CD4-positive, CD25-positive, alpha-beta regulatory T cell (primary cell): ENCODE data around the gene PAQR9. TPM values are rescaled to one million over a fixed set of nuclear protein-coding genes. Genes with fewer than 3 reads are reported as not detected.

Experiments
- ATAC-seq, 2 donors: fragments of 150-1000 bp; cut with Tn5 transposase; one replicate each; pipeline ENCODE4 v1.10.0; 2021; ENCODE audit warnings: low read depth in 2 of 2, moderate number of reproducible peaks in 2 of 2, moderate library complexity in 1 of 2
- DNase-seq, 3 donors: peaks; one replicate each; pipeline versions ENCODE4 v3.0.0 to v3.0.0-alpha.2; 2012 to 2022; ENCODE audit warnings: mixed read lengths in 1 of 3
- H3K27ac ChIP-seq: one replicate; pipeline ENCODE4 v1.7.0; 2013; ENCODE audit warnings: mild to moderate bottlenecking, low read length; ENCODE audit not compliant: insufficient read depth, poor library complexity, severe bottlenecking
- H3K27me3 ChIP-seq: one replicate; pipeline ENCODE4 v1.7.0; 2013; ENCODE audit warnings: low read length; ENCODE audit not compliant: control insufficient read depth, insufficient read depth
- H3K36me3 ChIP-seq: one replicate; pipeline ENCODE4 v1.7.0; 2013; ENCODE audit warnings: mild to moderate bottlenecking, low read length, moderate library complexity; ENCODE audit not compliant: control insufficient read depth, insufficient read depth
- H3K4me1 ChIP-seq: 2 replicates; pipeline ENCODE4 v1.7.0; 2013; ENCODE audit warnings: mild to moderate bottlenecking, low read length; ENCODE audit not compliant: insufficient read depth, control insufficient read depth, poor library complexity, severe bottlenecking
- H3K4me3 ChIP-seq: one replicate; pipeline ENCODE4 v1.7.0; 2013; ENCODE audit warnings: low read depth, mild to moderate bottlenecking, low read length, moderate library complexity
- H3K9me3 ChIP-seq, 2 experiments: 1 replicate in 1 of 2; 2 replicates in 1 of 2; pipeline ENCODE4 v1.7.0; 2013; ENCODE audit warnings: low read length in 2 of 2, mild to moderate bottlenecking in 1 of 2, moderate library complexity in 1 of 2; ENCODE audit not compliant: control insufficient read depth in 2 of 2
- H3K27ac Mint-ChIP-seq, 3 donors: one replicate each; pipeline ENCODE4 v1.8.0; 2020 to 2022; ENCODE audit warnings: mild to moderate bottlenecking in 3 of 3, mixed read lengths in 3 of 3, moderate library complexity in 2 of 3
- H3K27me3 Mint-ChIP-seq: one replicate; pipeline ENCODE4 v1.8.0; 2022; ENCODE audit warnings: mild to moderate bottlenecking, mixed read lengths
- H3K36me3 Mint-ChIP-seq: one replicate; pipeline ENCODE4 v1.8.0; 2020; ENCODE audit warnings: mixed read lengths
- H3K4me1 Mint-ChIP-seq, 4 donors: one replicate each; pipeline ENCODE4 v1.8.0; 2020 to 2022; ENCODE audit warnings: mixed read lengths in 4 of 4, mild to moderate bottlenecking in 1 of 4
- H3K4me3 Mint-ChIP-seq, 4 donors: one replicate each; pipeline ENCODE4 v1.8.0; 2020 to 2022; ENCODE audit warnings: mild to moderate bottlenecking in 4 of 4, mixed read lengths in 4 of 4, moderate library complexity in 3 of 4
- H3K9me3 Mint-ChIP-seq, 7 donors: one replicate each; pipeline ENCODE4 v1.8.0; 2020 to 2022; ENCODE audit warnings: mixed read lengths in 7 of 7, mild to moderate bottlenecking in 3 of 7, moderate library complexity in 2 of 7
- polyA plus RNA-seq, 4 donors: library from polyadenylated mRNA; unstranded; fragments of 300-500 nt; fragmentation: Illumina TruSeq; gene quantifications; one replicate each; pipeline ENCODE4 v1.2.3, GENCODE V29; 2021
- total RNA-seq: library from RNA; stranded (reverse); gene quantifications from one replicate; pipeline ENCODE4 v1.2.3, GENCODE V29; 2022

The PAQR9 gene
- total and polyA plus RNA-seq, 5 donors from 2014 or later: not detected

DNA sequence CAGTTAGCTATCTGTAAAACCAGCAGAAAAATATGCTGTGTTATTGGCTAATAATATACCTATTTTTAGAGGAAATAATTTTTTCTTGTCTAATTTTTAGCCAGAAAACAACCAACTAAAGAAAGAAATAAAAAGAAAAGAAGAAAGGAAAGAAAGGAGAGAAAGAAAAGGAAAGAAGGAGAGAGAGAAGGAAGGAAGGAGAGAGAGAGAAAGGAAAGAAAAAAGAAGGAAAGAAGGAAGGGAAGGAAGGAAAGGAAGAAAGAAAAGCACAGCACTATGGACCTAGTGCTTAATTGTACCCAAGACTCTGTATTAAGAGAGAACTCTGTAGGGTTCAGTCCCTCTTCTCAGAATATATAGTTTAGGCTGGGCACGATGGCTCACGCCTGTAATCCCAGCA, 3.3 kb upstream of the PAQR9 start:
- H3K36me3 ChIP-seq: no peaks in the 10 kb centered on the region
- peaks cover 0 to 2% (median 0%) of the 10 kb centered on the region in 7 donors for H3K9me3 Mint-ChIP-seq
- H3K27me3 ChIP-seq: peaks cover 28% of the 10 kb centered on the region
- no peaks in the 10 kb centered on the region for H3K9me3 ChIP-seq
- no peak overlapping the region for H3K27ac Mint-ChIP-seq
- H3K4me1 ChIP-seq: peaks cover 4% of the 10 kb centered on the region
- no peak overlapping the region for H3K4me3 ChIP-seq
- no peak overlapping the region for H3K4me3 Mint-ChIP-seq
- H3K27me3 Mint-ChIP-seq: peaks cover 71% of the 10 kb centered on the region
- peaks cover 0 to 15% (median 6%) of the 10 kb centered on the region in 4 donors for H3K4me1 Mint-ChIP-seq
- DNase-seq (no peak), ATAC-seq (no peak)
- H3K27ac ChIP-seq: no peak overlapping the region
- no peaks in the 10 kb centered on the region for H3K36me3 Mint-ChIP-seq

- H3K36me3 Mint-ChIP-seq: no peaks in the 10 kb centered on the region
- H3K27me3 ChIP-seq: peaks cover 33% of the 10 kb centered on the region
- no peak overlapping the region for H3K27ac ChIP-seq
- H3K9me3 Mint-ChIP-seq: peaks cover 0 to 4% (median 0%) of the 10 kb centered on the region in 7 donors
- no peak overlapping the region for H3K27ac Mint-ChIP-seq
- DNase-seq (no peak), ATAC-seq (no peak)
- peaks cover 4% of the 10 kb centered on the region for H3K4me1 ChIP-seq
- H3K36me3 ChIP-seq: no peaks in the 10 kb centered on the region
- H3K4me1 Mint-ChIP-seq: peaks cover 0 to 15% (median 9%) of the 10 kb centered on the region in 4 donors
- no peak overlapping the region for H3K4me3 ChIP-seq
- H3K9me3 ChIP-seq: no peaks in the 10 kb centered on the region
- no peak overlapping the region for H3K4me3 Mint-ChIP-seq
- H3K27me3 Mint-ChIP-seq: peaks cover 83% of the 10 kb centered on the region
Measured at GRCh38 chr3:142965581-142965980, 2.1 kb upstream of the PAQR9 start.

DNA sequence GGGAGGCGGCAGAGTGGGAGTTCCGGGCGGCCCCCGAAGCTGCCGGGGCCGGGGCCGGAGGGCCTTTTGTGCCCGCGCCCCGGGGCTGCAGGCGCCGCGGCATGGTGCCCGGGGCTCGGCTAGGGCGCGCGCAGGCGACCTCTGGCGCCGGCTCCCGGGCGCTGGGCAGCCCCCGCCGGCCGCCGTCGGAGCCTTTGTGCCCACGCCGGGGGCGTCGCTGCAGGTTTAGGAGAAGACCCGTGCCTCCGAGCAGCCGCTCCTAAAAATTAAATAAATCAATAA, 299 bp downstream of the PAQR9 start:
- no peak for DNase-seq
- no peak overlapping the region for H3K27ac ChIP-seq
- Mint-ChIP-seq H3K36me3 (no peaks in the 10 kb centered on the region), H3K27me3 (peaks cover 86% of the 10 kb centered on the region), H3K27ac (no peak overlapping the region), H3K4me1 (peaks cover 0 to 21% (median 10%) of the 10 kb centered on the region in 4 donors), H3K9me3 (peaks cover 0 to 5% (median 0%) of the 10 kb centered on the region in 7 donors), H3K4me3 (peak overlapping the region in 1 of 4 donors; percentile 78)
- H3K4me1 ChIP-seq: peaks cover 4% of the 10 kb centered on the region
- H3K4me3 ChIP-seq: no peak overlapping the region
- H3K27me3 ChIP-seq: peaks cover 51% of the 10 kb centered on the region
- no peaks in the 10 kb centered on the region for H3K36me3 ChIP-seq
- no peaks in the 10 kb centered on the region for H3K9me3 ChIP-seq
- ATAC-seq: no peak

DNA sequence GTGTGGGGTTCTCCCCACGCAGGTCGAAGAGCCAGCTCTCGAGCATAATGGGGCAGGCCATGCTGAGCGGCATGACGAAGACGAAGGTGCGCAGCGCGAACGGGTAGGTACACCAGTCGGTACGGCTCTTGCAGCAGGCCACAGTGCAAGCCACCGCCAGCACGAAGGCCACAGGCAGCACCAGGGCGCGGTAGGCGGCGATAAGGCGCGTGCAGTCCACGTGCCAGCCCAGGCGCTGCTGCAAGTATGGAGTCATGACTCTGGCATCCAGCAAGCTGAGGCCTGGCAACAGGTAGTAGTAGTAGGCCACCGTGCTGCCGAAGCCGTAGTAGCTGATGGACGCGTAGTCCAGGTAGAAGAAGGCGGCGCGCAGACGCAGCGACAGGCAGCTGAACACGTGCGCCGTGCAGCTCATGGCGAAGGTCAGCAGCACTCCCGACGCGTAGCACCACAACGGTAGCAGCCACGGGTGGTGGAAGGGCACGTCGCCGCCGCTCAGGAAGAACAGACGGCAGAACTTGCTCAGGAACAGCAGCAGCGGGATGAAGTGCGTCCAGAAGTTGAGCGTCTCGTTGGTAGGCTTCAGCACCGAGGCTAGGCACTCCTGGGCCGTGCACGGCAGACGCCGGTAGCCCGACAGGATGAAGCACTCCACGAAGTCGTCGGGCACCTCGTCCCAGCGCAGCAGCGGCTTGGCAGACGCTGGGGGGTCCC, 797 bp downstream of the PAQR9 start:
- Mint-ChIP-seq H3K4me3 (peak overlapping the region; percentile 36 to 84 (median 78)), H3K27me3 (peaks cover 86% of the 10 kb centered on the region), H3K9me3 (peaks cover 0 to 5% (median 0%) of the 10 kb centered on the region in 7 donors), H3K36me3 (no peaks in the 10 kb centered on the region), H3K4me1 (peaks cover 0 to 21% (median 10%) of the 10 kb centered on the region in 4 donors), H3K27ac (no peak overlapping the region)
- Histone ChIP-seq H3K36me3 (no peaks in the 10 kb centered on the region), H3K27ac (no peak overlapping the region), H3K9me3 (no peaks in the 10 kb centered on the region), H3K27me3 (peaks cover 56% of the 10 kb centered on the region), H3K4me3 (no peak overlapping the region), H3K4me1 (peaks cover 4% of the 10 kb centered on the region)
- ATAC-seq: no peak
- DNase-seq: no peak

- Mint-ChIP-seq H3K4me1 (peaks cover 0 to 21% (median 10%) of the 10 kb centered on the region in 4 donors), H3K27ac (no peak overlapping the region), H3K36me3 (no peaks in the 10 kb centered on the region), H3K4me3 (peak overlapping the region; percentile 36 to 84 (median 77)), H3K9me3 (peaks cover 0 to 5% (median 0%) of the 10 kb centered on the region in 7 donors), H3K27me3 (peaks cover 86% of the 10 kb centered on the region)
- ATAC-seq (no peak), DNase-seq (no peak)
- Histone ChIP-seq H3K4me3 (no peak overlapping the region), H3K36me3 (no peaks in the 10 kb centered on the region), H3K9me3 (no peaks in the 10 kb centered on the region), H3K4me1 (peaks cover 4% of the 10 kb centered on the region), H3K27ac (no peak overlapping the region), H3K27me3 (peaks cover 61% of the 10 kb centered on the region)
Measured at GRCh38 chr3:142962175-142962519, 1.3 kb downstream of the PAQR9 start.

DNA sequence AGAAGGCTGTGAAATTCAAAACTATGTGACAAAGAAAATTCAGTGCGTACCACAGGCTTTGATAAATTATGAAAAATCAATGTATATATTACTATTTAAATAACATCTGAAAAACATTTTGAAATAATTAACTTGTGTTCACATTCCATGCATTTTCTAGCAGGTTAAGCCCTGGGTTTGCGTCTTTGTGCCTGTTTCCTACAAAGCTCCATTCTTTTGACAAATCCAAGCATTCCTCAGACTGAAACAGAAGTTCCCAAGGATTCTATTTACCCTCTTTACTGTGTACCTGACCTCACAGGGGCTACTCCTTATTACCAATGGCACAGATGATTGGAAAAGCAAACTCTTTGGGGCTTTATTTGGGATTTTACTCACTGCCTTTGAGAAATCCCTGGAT, 1.9 kb downstream of the PAQR9 start:
- peaks cover 0 to 21% (median 10%) of the 10 kb centered on the region in 4 donors for H3K4me1 Mint-ChIP-seq
- H3K9me3 Mint-ChIP-seq: peaks cover 0 to 5% (median 0%) of the 10 kb centered on the region in 7 donors
- Histone ChIP-seq H3K36me3 (no peaks in the 10 kb centered on the region), H3K9me3 (no peaks in the 10 kb centered on the region), H3K27ac (no peak overlapping the region), H3K27me3 (peaks cover 65% of the 10 kb centered on the region), H3K4me1 (peaks cover 4% of the 10 kb centered on the region), H3K4me3 (no peak overlapping the region)
- peaks cover 88% of the 10 kb centered on the region for H3K27me3 Mint-ChIP-seq
- ATAC-seq (no peak), DNase-seq (no peak)
- H3K36me3 Mint-ChIP-seq: no peaks in the 10 kb centered on the region
- peak overlapping the region in 3 of 4 donors; percentile 14 to 84 (median 78) for H3K4me3 Mint-ChIP-seq
- H3K27ac Mint-ChIP-seq: no peak overlapping the region

DNA sequence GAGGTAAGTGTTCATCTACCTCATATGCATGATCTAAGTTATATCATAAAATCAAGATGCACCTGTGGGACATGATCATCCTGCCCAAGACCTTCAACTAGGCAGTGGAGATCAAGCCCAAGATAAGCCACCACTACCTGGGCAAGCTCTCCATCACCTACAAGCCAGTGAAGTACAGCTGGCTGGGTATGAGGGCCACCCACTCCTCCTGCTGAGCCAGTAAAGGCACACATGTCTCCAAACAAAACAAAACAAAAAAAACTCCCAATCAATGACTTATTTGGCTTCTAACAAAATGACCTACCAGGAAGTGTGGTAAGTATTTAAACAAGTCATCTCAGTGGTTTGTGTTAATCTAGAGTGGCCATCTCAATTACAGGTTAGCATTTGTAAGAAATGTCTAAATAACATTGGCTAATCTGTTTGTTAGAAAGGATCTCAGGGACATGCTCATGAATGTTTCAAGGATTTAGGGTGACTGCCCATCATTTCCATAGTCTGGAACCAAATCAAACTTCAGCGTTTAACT, 3.1 kb downstream of the PAQR9 start:
- Histone ChIP-seq H3K27ac (no peak overlapping the region), H3K4me1 (peaks cover 4% of the 10 kb centered on the region), H3K4me3 (no peak overlapping the region), H3K9me3 (no peaks in the 10 kb centered on the region), H3K27me3 (peaks cover 68% of the 10 kb centered on the region), H3K36me3 (no peaks in the 10 kb centered on the region)
- no peak overlapping the region for H3K4me3 Mint-ChIP-seq
- H3K9me3 Mint-ChIP-seq: peaks cover 0 to 5% (median 0%) of the 10 kb centered on the region in 7 donors
- H3K27me3 Mint-ChIP-seq: peaks cover 86% of the 10 kb centered on the region
- peaks cover 0 to 21% (median 10%) of the 10 kb centered on the region in 4 donors for H3K4me1 Mint-ChIP-seq
- DNase-seq (no peak), ATAC-seq (no peak)
- no peaks in the 10 kb centered on the region for H3K36me3 Mint-ChIP-seq
- no peak overlapping the region for H3K27ac Mint-ChIP-seq

GRCh38 chr3:142958707-142959106, 4.8 kb downstream of the PAQR9 start:
- DNase-seq: peak in 1 of 3 donors; percentile 18
- H3K4me1 Mint-ChIP-seq: peaks cover 0 to 21% (median 6%) of the 10 kb centered on the region in 4 donors
- ATAC-seq: no peak
- H3K9me3 ChIP-seq: no peaks in the 10 kb centered on the region
- no peak overlapping the region for H3K4me3 ChIP-seq
- peaks cover 0 to 5% (median 0%) of the 10 kb centered on the region in 7 donors for H3K9me3 Mint-ChIP-seq
- H3K27ac ChIP-seq: no peak overlapping the region
- H3K4me1 ChIP-seq: peaks cover 4% of the 10 kb centered on the region
- peaks cover 75% of the 10 kb centered on the region for H3K27me3 Mint-ChIP-seq
- no peaks in the 10 kb centered on the region for H3K36me3 ChIP-seq
- peaks cover 61% of the 10 kb centered on the region for H3K27me3 ChIP-seq
- H3K27ac Mint-ChIP-seq: no peak overlapping the region
- H3K36me3 Mint-ChIP-seq: no peaks in the 10 kb centered on the region
- no peak overlapping the region for H3K4me3 Mint-ChIP-seq
